ENCODE measurements around the gene RCE1.

RCE1 gene

DNA sequence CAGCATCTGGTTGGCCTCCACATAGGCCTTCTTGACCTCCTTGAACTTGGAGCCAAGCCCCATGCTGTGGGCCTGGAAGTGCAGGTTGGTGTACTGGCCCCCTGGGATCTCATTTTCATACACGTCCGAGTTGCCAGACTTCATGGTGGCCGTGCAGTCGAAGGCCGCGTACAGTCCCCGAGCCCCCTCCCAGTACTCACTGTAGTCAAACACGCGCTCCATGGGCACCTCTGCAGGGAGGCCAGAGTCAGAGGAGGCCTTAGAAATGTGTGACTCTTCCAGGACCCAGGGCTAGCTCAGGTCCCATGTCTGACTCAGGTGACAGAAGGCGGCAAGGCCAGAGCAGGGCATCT lies 7.0 kb downstream of the RCE1 start:
- no peak overlapping the region for H3K27ac ChIP-seq (ENCODE audit: low read length)
- no peak for DNase-seq
- H3K79me2 ChIP-seq (ENCODE audit: insufficient read depth, low read length): peaks cover 2% of the 10 kb centered on the region
- H4K20me1 ChIP-seq (ENCODE audit: insufficient read depth, low read length): no peaks in the 10 kb centered on the region
- no peak overlapping the region for H3K4me3 ChIP-seq (ENCODE audit: low read depth in 1 of 2, low read length in 2 of 2)
- TF ChIP-seq EZH2 (IDR thresholded peaks at IDR 0.05; ENCODE audit: borderline replicate concordance, low read depth, low read length, severe bottlenecking): no peak
- no peak for TF ChIP-seq CTCF (IDR thresholded peaks at IDR 0.05; ENCODE audit: borderline replicate concordance, extremely low read depth, low read length, poor library complexity, severe bottlenecking)
- ATAC-seq (ENCODE audit: insufficient read depth, low read depth): no peak
- H3K4me1 ChIP-seq (ENCODE audit: insufficient read depth, low read length): peaks cover 7% of the 10 kb centered on the region
- H3K4me2 ChIP-seq (ENCODE audit: insufficient read depth, low read length): no peak overlapping the region
- no peaks in the 10 kb centered on the region for H3K9me3 ChIP-seq (ENCODE audit: insufficient read depth, low read length, severe bottlenecking)
- H3K27me3 ChIP-seq (ENCODE audit: insufficient read depth, low read length, poor library complexity): no peaks in the 10 kb centered on the region
- H3K36me3 ChIP-seq (ENCODE audit: insufficient read depth, low read length): peaks cover 49% of the 10 kb centered on the region
- H2AFZ ChIP-seq (ENCODE audit: low read depth, low read length): no peak overlapping the region
- no peak overlapping the region for H3K9ac ChIP-seq (ENCODE audit: low read depth, low read length)

DNA sequence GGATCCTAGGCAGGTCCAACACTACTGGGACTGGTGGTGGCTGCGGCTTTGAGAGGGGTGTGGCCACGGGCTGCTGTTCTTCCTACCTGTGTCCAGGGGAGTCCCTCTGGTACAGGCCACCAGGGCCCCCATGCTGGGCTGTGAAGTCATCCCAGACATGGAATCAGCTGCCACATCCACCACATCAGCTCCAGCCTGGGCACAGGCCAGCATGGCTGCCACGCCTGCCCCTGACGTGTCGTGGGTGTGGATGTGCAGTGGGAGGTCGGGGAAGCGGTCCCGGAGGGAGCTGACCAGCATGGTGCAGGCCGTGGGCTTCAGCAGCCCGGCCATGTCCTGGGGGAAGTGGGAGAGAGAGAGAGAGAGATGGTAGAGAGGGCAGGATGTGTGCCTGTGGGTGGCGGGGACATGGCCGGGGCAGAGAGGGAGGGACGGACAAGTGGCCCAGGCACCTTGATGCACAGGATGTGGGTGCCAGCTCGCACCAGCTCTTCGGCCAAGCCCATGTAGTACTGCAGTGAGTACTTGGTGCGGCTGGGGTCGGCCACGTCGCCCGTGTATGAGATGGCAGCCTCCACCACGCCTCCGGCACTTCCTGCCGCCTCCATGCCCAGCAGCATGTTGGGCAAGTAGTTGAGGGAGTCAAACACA lies 7.5 kb downstream of the RCE1 start:
- no peak overlapping the region for H2AFZ ChIP-seq (ENCODE audit: low read depth, low read length)
- ATAC-seq (ENCODE audit: insufficient read depth, low read depth) (no peak), DNase-seq (no peak)
- no peaks in the 10 kb centered on the region for H3K27me3 ChIP-seq (ENCODE audit: insufficient read depth, low read length, poor library complexity)
- H3K9ac ChIP-seq (ENCODE audit: low read depth, low read length): no peak overlapping the region
- H4K20me1 ChIP-seq (ENCODE audit: insufficient read depth, low read length): no peaks in the 10 kb centered on the region
- no peak overlapping the region for H3K4me2 ChIP-seq (ENCODE audit: insufficient read depth, low read length)
- H3K79me2 ChIP-seq (ENCODE audit: insufficient read depth, low read length): no peaks in the 10 kb centered on the region
- H3K4me1 ChIP-seq (ENCODE audit: insufficient read depth, low read length): peaks cover 10% of the 10 kb centered on the region
- no peak overlapping the region for H3K4me3 ChIP-seq (ENCODE audit: low read depth in 1 of 2, low read length in 2 of 2)
- peaks cover 44% of the 10 kb centered on the region for H3K36me3 ChIP-seq (ENCODE audit: insufficient read depth, low read length)
- H3K27ac ChIP-seq (ENCODE audit: low read length): no peak overlapping the region
- H3K9me3 ChIP-seq (ENCODE audit: insufficient read depth, low read length, severe bottlenecking): no peaks in the 10 kb centered on the region
- TF ChIP-seq EZH2 (IDR thresholded peaks at IDR 0.05; ENCODE audit: borderline replicate concordance, low read depth, low read length, severe bottlenecking) (no peak), CTCF (IDR thresholded peaks at IDR 0.05; ENCODE audit: borderline replicate concordance, extremely low read depth, low read length, poor library complexity, severe bottlenecking) (no peak)

DNA sequence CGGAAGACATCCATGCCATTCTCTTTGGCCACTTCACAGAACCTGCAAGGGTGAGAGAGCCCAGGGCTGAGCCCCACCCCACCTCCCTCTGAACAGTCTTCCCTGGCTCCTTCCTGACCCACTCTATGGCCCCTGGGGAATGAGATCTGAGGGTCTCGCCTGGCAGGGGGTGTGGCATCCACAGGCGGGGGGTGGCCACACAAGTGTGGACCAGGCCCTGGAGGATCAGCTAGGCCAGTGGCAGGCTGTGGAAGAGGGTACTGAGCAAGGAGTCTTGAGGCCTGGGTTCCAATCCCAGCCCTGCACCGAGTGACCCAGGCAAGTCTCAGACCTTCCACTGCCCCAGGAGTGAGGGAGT lies 8.0 kb downstream of the RCE1 start:
- Histone ChIP-seq H3K4me3 (ENCODE audit: low read depth in 1 of 2, low read length in 2 of 2) (no peak overlapping the region), H3K27ac (ENCODE audit: low read length) (no peak overlapping the region), H3K4me2 (ENCODE audit: insufficient read depth, low read length) (no peak overlapping the region), H3K27me3 (ENCODE audit: insufficient read depth, low read length, poor library complexity) (no peaks in the 10 kb centered on the region), H4K20me1 (ENCODE audit: insufficient read depth, low read length) (no peaks in the 10 kb centered on the region), H3K79me2 (ENCODE audit: insufficient read depth, low read length) (no peaks in the 10 kb centered on the region), H3K4me1 (ENCODE audit: insufficient read depth, low read length) (peaks cover 14% of the 10 kb centered on the region), H3K9me3 (ENCODE audit: insufficient read depth, low read length, severe bottlenecking) (no peaks in the 10 kb centered on the region), H3K9ac (ENCODE audit: low read depth, low read length) (no peak overlapping the region), H2AFZ (ENCODE audit: low read depth, low read length) (no peak overlapping the region), H3K36me3 (ENCODE audit: insufficient read depth, low read length) (peaks cover 38% of the 10 kb centered on the region)
- TF ChIP-seq EZH2 (IDR thresholded peaks at IDR 0.05; ENCODE audit: borderline replicate concordance, low read depth, low read length, severe bottlenecking): no peak
- TF ChIP-seq CTCF (IDR thresholded peaks at IDR 0.05; ENCODE audit: borderline replicate concordance, extremely low read depth, low read length, poor library complexity, severe bottlenecking): no peak
- no peak for DNase-seq
- ATAC-seq (ENCODE audit: insufficient read depth, low read depth): no peak

Data from DND-41 (cell line).